IMR-90 (cell line): ENCODE measurements around the gene CACNB2. TPM values are rescaled to one million over a fixed set of nuclear protein-coding genes. Genes with fewer than 3 reads are reported as not detected.

ENCODE experiments used
- ATAC-seq: fragments of 200-7000 bp; cut with Tn5 transposase; 2 replicates; pipeline ENCODE4 v1.9.1; 2020; ENCODE audit warnings: low read depth, mild to moderate bottlenecking, moderate library complexity
- BruUV-seq: library from RNA; stranded (reverse); fragments of 400-500 nt; replicated peaks from 2 replicates; lab custom pipeline; 2021; lab: Mats Ljungman, UMichigan
- CTCF ChIA-PET: fragments of 300-600 bp; formaldehyde crosslinking; extraction: SDS; loops from one replicate; lab custom pipeline; 2021; ENCODE audit warnings: antibody characterized with exemption; lab: Yijun Ruan, JAX
- POLR2A ChIA-PET: fragments of 300-600 bp; sonication (Branson Sonifier 250); formaldehyde crosslinking; loops from one replicate; lab custom pipeline; 2022; ENCODE audit warnings: antibody characterized with exemption; ENCODE audit not compliant: unreplicated experiment; lab: Charles Lee
- DNase-seq: peaks from one replicate; pipeline ENCODE4 v3.0.0; 2013
- H2AFZ ChIP-seq: replicated peaks from 2 replicates; pipeline ENCODE3; 2013; ENCODE audit warnings: low read length, mild to moderate bottlenecking; ENCODE audit not compliant: poor library complexity
- H2AK5ac ChIP-seq: 2 replicates; pipeline ENCODE4 v1.6.1; 2013; ENCODE audit warnings: low read depth, low read length, inconsistent platforms
- H2AK9ac ChIP-seq: replicated peaks from 2 replicates; pipeline ENCODE3; 2013; ENCODE audit warnings: mild to moderate bottlenecking, low read depth, low read length, moderate library complexity; ENCODE audit not compliant: poor library complexity
- H2BK120ac ChIP-seq: 2 replicates; pipeline ENCODE4 v1.6.1; 2013; ENCODE audit warnings: low read depth, low read length, inconsistent platforms
- H2BK15ac ChIP-seq: 3 replicates; pipeline ENCODE4 v1.6.1; 2013; ENCODE audit warnings: low read depth, low read length, inconsistent platforms
- H2BK20ac ChIP-seq: 2 replicates; pipeline ENCODE4 v1.6.1; 2013; ENCODE audit warnings: low read depth, mild to moderate bottlenecking, inconsistent platforms, low read length, moderate library complexity
- H2BK5ac ChIP-seq: 2 replicates; pipeline ENCODE4 v1.6.1; 2013; ENCODE audit warnings: mild to moderate bottlenecking, low read depth, low read length, inconsistent platforms; ENCODE audit not compliant: poor library complexity, severe bottlenecking
- H3K14ac ChIP-seq: replicated peaks from 2 replicates; pipeline ENCODE4 v1.6.1; 2013; ENCODE audit warnings: low read depth, low read length, inconsistent platforms
- H3K18ac ChIP-seq: 2 replicates; pipeline ENCODE4 v1.6.1; 2013; ENCODE audit warnings: low read depth, low read length, control low read depth
- H3K23ac ChIP-seq: 2 replicates; pipeline ENCODE4 v1.6.1; 2013; ENCODE audit warnings: low read depth, low read length, inconsistent platforms
- H3K27ac ChIP-seq: 2 replicates; pipeline ENCODE4 v1.5.1; 2013; ENCODE audit warnings: mild to moderate bottlenecking, control low read depth, low read length; ENCODE audit not compliant: insufficient read depth
- H3K27me3 ChIP-seq: 2 replicates; pipeline ENCODE4 v1.6.1; 2013; ENCODE audit warnings: low read length; ENCODE audit not compliant: control insufficient read depth, insufficient read depth
- H3K36me3 ChIP-seq: 2 replicates; pipeline ENCODE4 v1.6.1; 2013; ENCODE audit warnings: low read length, mixed read lengths; ENCODE audit not compliant: control insufficient read depth, insufficient read depth
- H3K4ac ChIP-seq: 2 replicates; pipeline ENCODE4 v1.6.1; 2013; ENCODE audit warnings: low read depth, low read length, inconsistent platforms
- H3K4me1 ChIP-seq: 2 replicates; pipeline ENCODE4 v1.6.1; 2013; ENCODE audit warnings: low read length, mixed read lengths; ENCODE audit not compliant: control insufficient read depth, insufficient read depth
- H3K4me2 ChIP-seq: 2 replicates; pipeline ENCODE4 v1.6.1; 2013; ENCODE audit warnings: low read depth, mild to moderate bottlenecking, control low read depth, low read length, moderate library complexity
- H3K4me3 ChIP-seq: 2 replicates; pipeline ENCODE4 v1.5.1; 2013; ENCODE audit warnings: low read depth, mild to moderate bottlenecking, control low read depth, low read length, moderate library complexity; ENCODE audit not compliant: insufficient read depth
- H3K56ac ChIP-seq: 2 replicates; pipeline ENCODE4 v1.6.1; 2013; ENCODE audit warnings: low read length, inconsistent platforms; ENCODE audit not compliant: insufficient read depth; ENCODE audit errors: extremely low read depth
- H3K79me1 ChIP-seq, 2 experiments: 2 replicates each; pipeline ENCODE4 v1.6.1; 2013; ENCODE audit warnings: low read length in 2 of 2, inconsistent platforms in 1 of 2, low read depth in 1 of 2
- H3K9ac ChIP-seq: 2 replicates; pipeline ENCODE4 v1.6.1; 2013; ENCODE audit warnings: low read depth, low read length, control low read depth
- H3K9me1 ChIP-seq: 2 replicates; pipeline ENCODE4 v1.6.1; 2013; ENCODE audit warnings: low read length, inconsistent platforms; ENCODE audit not compliant: insufficient read depth
- H3K9me3 ChIP-seq: 2 replicates; pipeline ENCODE4 v1.6.1; 2013; ENCODE audit warnings: low read length; ENCODE audit not compliant: control insufficient read depth, insufficient read depth
- H4K20me1 ChIP-seq: 2 replicates; pipeline ENCODE4 v1.6.1; 2013; ENCODE audit warnings: low read length, inconsistent platforms; ENCODE audit not compliant: insufficient read depth
- H4K5ac ChIP-seq: 2 replicates; pipeline ENCODE4 v1.6.1; 2013; ENCODE audit warnings: mild to moderate bottlenecking, low read depth, low read length, control low read depth
- H4K8ac ChIP-seq, 2 experiments: 2 replicates each; pipeline ENCODE4 v1.6.1; 2013; ENCODE audit warnings: low read depth in 2 of 2, low read length in 2 of 2, control low read depth in 1 of 2, inconsistent platforms in 1 of 2
- H4K91ac ChIP-seq: 2 replicates; pipeline ENCODE4 v1.6.1; 2013; ENCODE audit warnings: low read depth, low read length, inconsistent platforms; ENCODE audit not compliant: insufficient read depth
- BHLHE40 ChIP-seq: fragments of 150-350 bp; IDR thresholded peaks from 2 replicates; pipeline ENCODE4 v1.6.1; 2016; ENCODE audit warnings: mild to moderate bottlenecking, low read depth, low read length
- CHD1 ChIP-seq: IDR thresholded peaks from 2 replicates; pipeline ENCODE4 v1.6.1; 2012; ENCODE audit warnings: low read depth, low read length, improper control_type of control experiment
- ELK1 ChIP-seq: fragments of 150-350 bp; IDR thresholded peaks from 2 replicates; pipeline ENCODE4 v1.6.1; 2016; ENCODE audit warnings: low read depth, mild to moderate bottlenecking, low read length, moderate library complexity, borderline replicate concordance
- FOS ChIP-seq: fragments of 150-350 bp; IDR thresholded peaks from 2 replicates; pipeline ENCODE4 v1.6.1; 2016; ENCODE audit warnings: low read depth, low read length
- MAFK ChIP-seq: IDR thresholded peaks from 2 replicates; pipeline ENCODE4 v1.6.1; 2012; ENCODE audit warnings: low read depth, low read length, improper control_type of control experiment
- MAZ ChIP-seq: IDR thresholded peaks from 2 replicates; pipeline ENCODE4 v1.6.1; 2012; ENCODE audit warnings: low read depth, mild to moderate bottlenecking, low read length, improper control_type of control experiment, moderate library complexity, borderline replicate concordance
- MXI1 ChIP-seq: IDR thresholded peaks from 2 replicates; pipeline ENCODE4 v1.6.1; 2012; ENCODE audit warnings: low read depth, mild to moderate bottlenecking, low read length, moderate library complexity, borderline replicate concordance
- NFE2L2 ChIP-seq: fragments of 150-350 bp; IDR thresholded peaks from 2 replicates; pipeline ENCODE4 v1.6.1; 2016; ENCODE audit warnings: low read depth, mild to moderate bottlenecking, low read length
- POLR2A ChIP-seq: IDR thresholded peaks from 2 replicates; pipeline ENCODE4 v1.6.1; 2012; ENCODE audit warnings: mild to moderate bottlenecking, low read depth, low read length
- RAD21 ChIP-seq: IDR thresholded peaks from 2 replicates; pipeline ENCODE4 v1.6.1; 2012; ENCODE audit warnings: low read length, improper control_type of control experiment
- RCOR1 ChIP-seq: IDR thresholded peaks from 2 replicates; pipeline ENCODE4 v1.6.1; 2012; ENCODE audit warnings: mild to moderate bottlenecking, low read length, improper control_type of control experiment; ENCODE audit not compliant: insufficient replicate concordance
- RFX5 ChIP-seq: IDR thresholded peaks from 2 replicates; pipeline ENCODE4 v1.8.0; 2012; ENCODE audit warnings: low read depth, mild to moderate bottlenecking, low read length, moderate library complexity
- USF2 ChIP-seq: fragments of 150-350 bp; IDR thresholded peaks from 2 replicates; pipeline ENCODE4 v1.6.1; 2017; ENCODE audit warnings: mild to moderate bottlenecking, antibody characterized with exemption, low read length, low read depth
- WGBS, 2 experiments: methylation state at CpG; one replicate each; pipeline versions ENCODE4 v1.1.5 to v1.1.7; 2013; ENCODE audit warnings: missing lambda C conversion rate in 2 of 2; ENCODE audit not compliant: insufficient read length in 1 of 2; ENCODE audit errors: extremely low coverage in 2 of 2; 5-methylcytosine and 5-hydroxymethylcytosine counted together
- dilution Hi-C: fragments of 300-500 bp; cut with HindIII; formaldehyde crosslinking; loops from one replicate; pipeline ENCODE4 v1.14.3; 2018; ENCODE audit warnings: low sequenced_read_pairs; ENCODE audit not compliant: unreplicated experiment
- in situ Hi-C: fragments of 300-500 bp; cut with MboI; formaldehyde crosslinking; loops from 3 replicates; pipeline ENCODE4 v1.14.3; 2019; ENCODE audit warnings: low sequenced_read_pairs, inconsistent platforms, mixed read lengths
- intact Hi-C: fragments of 100-400 bp; cut with micrococcal nuclease; formaldehyde crosslinking; loops from 2 replicates; pipeline ENCODE4 v1.10.0; 2022
- polyA plus RNA-seq, 3 experiments: library from polyadenylated mRNA; depleted of rRNA; stranded (reverse); fragments of >200 nt; gene quantifications; 2 replicates each; pipeline ENCODE4 v1.2.3, GENCODE V29; 2012; ENCODE audit warnings: low replicate concordance in 1 of 3
- total RNA-seq: library from RNA; depleted of rRNA; stranded (reverse); fragments of >200 nt; gene quantifications from 2 replicates; pipeline ENCODE4 v1.2.3, GENCODE V29; 2012

CACNB2 gene
- total and polyA plus RNA-seq, 2 of the 4 experiments (the other 2 are of a cell fraction): 0.36 TPM

- Histone ChIP-seq H3K4me3 (no peak overlapping the region), H4K91ac (no peak overlapping the region), H3K27ac (no peak overlapping the region), H3K9ac (no peak overlapping the region), H2BK20ac (no peak overlapping the region), H3K9me3 (peaks cover 1% of the 10 kb centered on the region; the same call in 1 of the 2 replicates), H3K23ac (no peak overlapping the region), H2BK5ac (no peak overlapping the region), H2AK9ac (no peak overlapping the region), H2BK120ac (no peak overlapping the region), H2AK5ac (no peak overlapping the region), H3K56ac (no peak overlapping the region), H2AFZ (no peak overlapping the region), H3K18ac (no peak overlapping the region), H4K8ac (no peak overlapping the region), H3K79me1 (no peaks in the 10 kb centered on the region), H3K36me3 (no peaks in the 10 kb centered on the region), H3K4me2 (no peak overlapping the region), H3K27me3 (no peaks in the 10 kb centered on the region), H4K20me1 (no peaks in the 10 kb centered on the region), H3K9me1 (no peaks in the 10 kb centered on the region), H3K14ac (no peak overlapping the region), H3K4ac (no peak overlapping the region), H2BK15ac (no peak overlapping the region), H4K5ac (no peak overlapping the region), H3K4me1 (peaks cover 2% of the 10 kb centered on the region; the same call in 1 of the 2 replicates)
- BruUV-seq: no TSS peak
- DNase-seq (no peak), ATAC-seq (no peak)
- ChIA-PET CTCF (no interaction called here), POLR2A (interaction anchor here (0.6 kb wide), 1 partner anchor 33 kb away, joined by 4 read pairs; no protein-coding TSS in a partner anchor)
- intact Hi-C loops (no loop called here), dilution Hi-C loops (no loop called here), in situ Hi-C loops (no loop called here)
- TF ChIP-seq RCOR1 (no peak), POLR2A (no peak), RFX5 (no peak), USF2 (no peak), ELK1 (no peak), NFE2L2 (no peak), BHLHE40 (no peak), MXI1 (no peak), MAZ (no peak), FOS (no peak), CHD1 (no peak), MAFK (no peak), RAD21 (no peak)
- no CpG with 5 or more reads among the region's 2 CpGs for WGBS, 2 experiments
These were observed 183.7 kb downstream of the CACNB2 start for GRCh38 chr10:18323916-18324315.
